Endothelial cell of umbilical vein (primary cell): Measurements from ENCODE around the gene MAML2. TPM values are rescaled to one million over a fixed set of nuclear protein-coding genes. Genes with fewer than 3 reads are reported as not detected.

Experiments
- BruUV-seq: library from RNA; stranded (reverse); fragments of 400-500 nt; replicated peaks from 2 replicates; lab custom pipeline; 2021; lab: Mats Ljungman, UMichigan
- CTCF ChIA-PET: fragments of 300-600, 350-600 bp; sonication (Branson Sonifier 250); formaldehyde crosslinking; loops from one replicate; lab custom pipeline; 2021; ENCODE audit warnings: antibody characterized with exemption, inconsistent platforms; lab: Charles Lee
- POLR2A ChIA-PET: fragments of 300-600, 350-600 bp; sonication (Branson Sonifier 250); formaldehyde crosslinking; loops from one replicate; lab custom pipeline; 2021; ENCODE audit warnings: antibody characterized with exemption, inconsistent platforms; lab: Charles Lee
- DNase-seq: peaks from one replicate; pipeline ENCODE4 v3.0.0-alpha.2; 2011; ENCODE audit warnings: low read depth, low spot score
- FAIRE-seq: peaks from 2 replicates; lab custom pipeline; 2011; peaks lifted over from hg19 to GRCh38; lab: Jason Lieb, UNC
- H2AFZ ChIP-seq: 2 replicates; pipeline ENCODE4 v1.6.0; 2012; ENCODE audit warnings: low read depth, low read length, control low read depth, inconsistent platforms
- H3K27ac ChIP-seq: 2 replicates; pipeline ENCODE4 v1.5.1; 2011; ENCODE audit warnings: low read depth, mild to moderate bottlenecking, control low read depth, low read length, moderate library complexity; ENCODE audit not compliant: insufficient read depth
- H3K27me3 ChIP-seq, 2 experiments: 2 replicates each; pipeline versions ENCODE4 v1.6.0 to v1.6.1; 2011; ENCODE audit warnings: low read length in 2 of 2, mixed read lengths in 1 of 2; ENCODE audit not compliant: control insufficient read depth in 2 of 2, insufficient read depth in 2 of 2
- H3K36me3 ChIP-seq, 2 experiments: 2 replicates in 1 of 2; 3 replicates in 1 of 2; pipeline ENCODE4 v1.5.1; 2011; ENCODE audit warnings: low read length in 2 of 2, mild to moderate bottlenecking in 1 of 2, moderate library complexity in 1 of 2; ENCODE audit not compliant: control insufficient read depth in 2 of 2, insufficient read depth in 2 of 2; ENCODE audit errors: extremely low read depth in 1 of 2
- H3K4me1 ChIP-seq: 3 replicates; pipeline ENCODE4 v1.5.1; 2011; ENCODE audit warnings: mild to moderate bottlenecking, low read length; ENCODE audit not compliant: control insufficient read depth, insufficient read depth; ENCODE audit errors: extremely low read depth
- H3K4me2 ChIP-seq: 2 replicates; pipeline ENCODE4 v1.6.1; 2011; ENCODE audit warnings: low read length, control low read depth, mixed read lengths; ENCODE audit not compliant: insufficient read depth
- H3K4me3 ChIP-seq, 3 experiments: fragments of 200-600 bp in 1 of 3; sonication (generic), shearing (Covaris generic) in 1 of 3; replicated peaks in 1 of 3; 2 replicates each; pipeline ENCODE4 v1.5.1; 2011 to 2016; ENCODE audit warnings: control low read depth in 3 of 3, low read length in 3 of 3, mild to moderate bottlenecking in 2 of 3, inconsistent platforms in 1 of 3, low read depth in 1 of 3, moderate library complexity in 1 of 3; ENCODE audit not compliant: insufficient read depth in 1 of 3
- H3K79me2 ChIP-seq: 2 replicates; pipeline ENCODE4 v1.6.0; 2012; ENCODE audit warnings: low read length, inconsistent platforms; ENCODE audit not compliant: control insufficient read depth, insufficient read depth
- H3K9ac ChIP-seq: replicated peaks from 2 replicates; pipeline ENCODE3; 2011; ENCODE audit warnings: low read length, control low read depth; ENCODE audit not compliant: insufficient read depth; ENCODE audit errors: extremely low read depth
- H3K9me1 ChIP-seq: replicated peaks from 3 replicates; pipeline ENCODE4 v1.6.0; 2011; ENCODE audit warnings: mild to moderate bottlenecking, low read length; ENCODE audit not compliant: control insufficient read depth, insufficient read depth; ENCODE audit errors: extremely low read depth
- H3K9me3 ChIP-seq: replicated peaks from 2 replicates; pipeline ENCODE4 v1.5.1; 2012; ENCODE audit warnings: low read length, inconsistent platforms; ENCODE audit not compliant: control insufficient read depth, insufficient read depth
- H4K20me1 ChIP-seq: replicated peaks from 2 replicates; pipeline ENCODE3; 2011; ENCODE audit warnings: mild to moderate bottlenecking, low read length; ENCODE audit not compliant: control insufficient read depth, insufficient read depth; ENCODE audit errors: extremely low read depth
- EZH2 ChIP-seq: IDR thresholded peaks from 2 replicates; pipeline ENCODE4 v1.6.1; 2012; ENCODE audit warnings: borderline replicate concordance, low read depth, mild to moderate bottlenecking, moderate library complexity, low read length, inconsistent platforms; ENCODE audit not compliant: severe bottlenecking
- FOS ChIP-seq: IDR thresholded peaks from 2 replicates; pipeline ENCODE4 v1.6.1; 2011; ENCODE audit warnings: mild to moderate bottlenecking, low read length, moderate library complexity, borderline replicate concordance; ENCODE audit not compliant: insufficient read depth
- GATA2 ChIP-seq: IDR thresholded peaks from 2 replicates; pipeline ENCODE4 v1.7.0; 2011; ENCODE audit warnings: low read depth, mild to moderate bottlenecking, moderate library complexity, mixed read lengths, low read length; ENCODE audit not compliant: insufficient read length, insufficient read depth
- JUN ChIP-seq: IDR thresholded peaks from 2 replicates; pipeline ENCODE4 v1.6.1; 2011; ENCODE audit warnings: borderline replicate concordance, low read depth; ENCODE audit not compliant: insufficient read length, insufficient read depth
- MYC ChIP-seq: IDR thresholded peaks from one replicate; pipeline ENCODE4 v1.6.1; 2011; ENCODE audit warnings: mild to moderate bottlenecking, low read depth, low read length
- POLR2A ChIP-seq: IDR thresholded peaks from 2 replicates; pipeline ENCODE4 v1.6.1; 2012; ENCODE audit warnings: low read depth, mild to moderate bottlenecking, control low read depth, low read length
- POLR2AphosphoS5 ChIP-seq: IDR thresholded peaks from 2 replicates; pipeline ENCODE4 v1.6.1; 2012; ENCODE audit warnings: low read depth, mild to moderate bottlenecking, control low read depth, low read length, moderate library complexity; ENCODE audit not compliant: insufficient read depth
- dilution Hi-C: fragments of 300-500 bp; cut with MboI; formaldehyde crosslinking; loops from one replicate; pipeline ENCODE4 v1.15.0; 2019; ENCODE audit warnings: low sequenced_read_pairs; ENCODE audit not compliant: extremely low pct_ligation_motif_present
- intact Hi-C: fragments of 100-400 bp; cut with micrococcal nuclease; formaldehyde crosslinking; loops from one replicate; pipeline ENCODE4 v1.10.0; 2022
- polyA plus RNA-seq, 4 experiments: library from polyadenylated mRNA; depleted of rRNA in 3 of 4; stranded (reverse) in 3 of 4; unstranded in 1 of 4; fragments of >200 nt; gene quantifications; 2 replicates each; pipeline versions ENCODE4 v1.2.1 to v1.2.3, GENCODE V29; 2011 to 2012; ENCODE audit warnings: missing spikeins in 1 of 4
- total RNA-seq: library from RNA; stranded (reverse); gene quantifications from 2 replicates; pipeline ENCODE4 v1.2.3, GENCODE V29; 2021
- TF ChIP-seq, protein P1 (sequence below): IDR thresholded peaks from 2 replicates; pipeline ENCODE4 v1.6.1; 2011; ENCODE audit not compliant: insufficient read depth, insufficient read length
- TF ChIP-seq, protein P2 (sequence below), 2 donors: IDR thresholded peaks; 1 replicate in 1 of 2; 2 replicates in 1 of 2; pipeline ENCODE4 v1.5.1; 2011; ENCODE audit warnings: low read length in 2 of 2, mild to moderate bottlenecking in 2 of 2, moderate library complexity in 2 of 2, control low read depth in 1 of 2, inconsistent platforms in 1 of 2, low read depth in 1 of 2; ENCODE audit not compliant: insufficient read depth in 1 of 2; ENCODE audit errors: extremely low read depth in 1 of 2

Gene MAML2
- total and polyA plus RNA-seq, 2 donors (not counting 3 experiments of a cell fraction or from before 2014, with no cell fraction given): 12.4 to 16.8 TPM

DNA sequence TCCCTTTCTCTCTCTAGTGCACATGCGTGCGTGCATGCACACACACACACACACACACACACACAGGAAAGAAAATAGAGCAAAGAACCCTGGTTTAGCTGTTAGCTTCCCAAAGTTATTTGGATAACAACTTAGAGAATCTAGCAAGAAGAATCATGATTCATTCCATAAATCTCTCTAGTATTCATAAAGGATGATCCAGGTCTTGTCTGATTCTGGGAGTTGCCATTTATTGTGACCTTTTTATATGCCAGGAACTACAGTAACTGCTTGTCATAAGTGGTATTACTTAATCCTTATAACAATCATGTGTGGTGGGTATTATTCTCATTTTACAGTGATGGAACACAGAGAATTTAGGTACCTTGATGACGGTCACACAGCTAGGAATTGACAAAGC lies 277.6 kb downstream of the MAML2 start:
- Histone ChIP-seq H3K9me1 (no peaks in the 10 kb centered on the region), H3K36me3 (no peaks in the 10 kb centered on the region), H3K79me2 (no peaks in the 10 kb centered on the region), H3K4me2 (no peak overlapping the region), H3K4me1 (peaks cover 17% of the 10 kb centered on the region), H2AFZ (no peak overlapping the region), H3K4me3 (no peak overlapping the region), H4K20me1 (no peaks in the 10 kb centered on the region), H3K9me3 (no peaks in the 10 kb centered on the region), H3K27me3 (no peaks in the 10 kb centered on the region), H3K27ac (no peak overlapping the region), H3K9ac (no peak overlapping the region)
- TF ChIP-seq, protein P1, sequence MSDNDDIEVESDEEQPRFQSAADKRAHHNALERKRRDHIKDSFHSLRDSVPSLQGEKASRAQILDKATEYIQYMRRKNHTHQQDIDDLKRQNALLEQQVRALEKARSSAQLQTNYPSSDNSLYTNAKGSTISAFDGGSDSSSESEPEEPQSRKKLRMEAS: no peak
- no peak for TF ChIP-seq FOS
- TF ChIP-seq GATA2: no peak
- TF ChIP-seq, protein P2, sequence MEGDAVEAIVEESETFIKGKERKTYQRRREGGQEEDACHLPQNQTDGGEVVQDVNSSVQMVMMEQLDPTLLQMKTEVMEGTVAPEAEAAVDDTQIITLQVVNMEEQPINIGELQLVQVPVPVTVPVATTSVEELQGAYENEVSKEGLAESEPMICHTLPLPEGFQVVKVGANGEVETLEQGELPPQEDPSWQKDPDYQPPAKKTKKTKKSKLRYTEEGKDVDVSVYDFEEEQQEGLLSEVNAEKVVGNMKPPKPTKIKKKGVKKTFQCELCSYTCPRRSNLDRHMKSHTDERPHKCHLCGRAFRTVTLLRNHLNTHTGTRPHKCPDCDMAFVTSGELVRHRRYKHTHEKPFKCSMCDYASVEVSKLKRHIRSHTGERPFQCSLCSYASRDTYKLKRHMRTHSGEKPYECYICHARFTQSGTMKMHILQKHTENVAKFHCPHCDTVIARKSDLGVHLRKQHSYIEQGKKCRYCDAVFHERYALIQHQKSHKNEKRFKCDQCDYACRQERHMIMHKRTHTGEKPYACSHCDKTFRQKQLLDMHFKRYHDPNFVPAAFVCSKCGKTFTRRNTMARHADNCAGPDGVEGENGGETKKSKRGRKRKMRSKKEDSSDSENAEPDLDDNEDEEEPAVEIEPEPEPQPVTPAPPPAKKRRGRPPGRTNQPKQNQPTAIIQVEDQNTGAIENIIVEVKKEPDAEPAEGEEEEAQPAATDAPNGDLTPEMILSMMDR (IDR thresholded peaks at IDR 0.05; ENCODE audit: extremely low read depth in 1 of 2, insufficient read depth in 1 of 2, low read depth in 1 of 2, low read length in 2 of 2): no peak
- no peak for TF ChIP-seq POLR2AphosphoS5
- no peak for TF ChIP-seq EZH2
- TF ChIP-seq MYC: no peak
- no peak for TF ChIP-seq JUN
- no peak for TF ChIP-seq POLR2A
- BruUV-seq: no TSS peak
- POLR2A ChIA-PET: no interaction called here
- FAIRE-seq: no peak
- intact Hi-C loops: no loop called here
- dilution Hi-C loops: no loop called here
- DNase-seq: no peak
- CTCF ChIA-PET: interaction anchor here (1.4 to 3.1 kb wide), 2 partner anchors 10 to 90 kb away, joined by 3 to 13 read pairs; no protein-coding TSS in a partner anchor
